HG03439 (cell line): ENCODE results near the gene CREB5.
"Not testable (repeated sequence)": the region's sequence is repeated elsewhere in the genome, so short reads cannot be mapped to it uniquely, and the experiment has no call there.

Experiments
- ATAC-seq: cut with Tn5 transposase; IDR thresholded peaks from one replicate; pipeline ENCODE4 v1.9.1; 2021; ENCODE audit warnings: mild to moderate bottlenecking, moderate library complexity; ENCODE audit not compliant: unreplicated experiment

Gene CREB5

GRCh38 chr7:28799619-28800018 is 387.3 kb downstream of the CREB5 start:
- no peak for ATAC-seq

- ATAC-seq, result no peak
These were observed 387.8 kb downstream of the CREB5 start for GRCh38 chr7:28800150-28800549.

- ATAC-seq, result no peak
These were observed 390.1 kb downstream of the CREB5 start for GRCh38 chr7:28802450-28802849.

- no peak for ATAC-seq
These were observed 391.8 kb downstream of the CREB5 start for GRCh38 chr7:28804157-28804556.

GRCh38 chr7:28804990-28805389 is 392.7 kb downstream of the CREB5 start:
- no peak for ATAC-seq

GRCh38 chr7:28806841-28807240 is 394.5 kb downstream of the CREB5 start:
- ATAC-seq, result no peak

GRCh38 chr7:28807396-28807994 is 395.2 kb downstream of the CREB5 start:
- ATAC-seq, result no peak

GRCh38 chr7:28808796-28809533 is 396.6 kb downstream of the CREB5 start:
- peak; percentile 53 for ATAC-seq

GRCh38 chr7:28811008-28811407 is 398.7 kb downstream of the CREB5 start:
- ATAC-seq, result no peak

GRCh38 chr7:28811701-28812430 is 399.5 kb downstream of the CREB5 start:
- ATAC-seq, result no peak

GRCh38 chr7:28812616-28813015 is 400.3 kb downstream of the CREB5 start:
- no peak for ATAC-seq

- ATAC-seq, result no peak
These were observed 401.1 kb downstream of the CREB5 start for GRCh38 chr7:28813243-28813962.

GRCh38 chr7:28815369-28815927 is 403.1 kb downstream of the CREB5 start:
- peak; percentile 52 for ATAC-seq

- peak; percentile 72 for ATAC-seq
These were observed 403.6 kb downstream of the CREB5 start for GRCh38 chr7:28815928-28816373.

GRCh38 chr7:28818996-28819395 is 406.7 kb downstream of the CREB5 start:
- ATAC-seq, result no peak

- no peak for ATAC-seq
These were observed 411.3 kb downstream of the CREB5 start for GRCh38 chr7:28823582-28823981.

GRCh38 chr7:28825817-28826448 is 413.6 kb downstream of the CREB5 start:
- not testable (repeated sequence) for ATAC-seq

- no peak for ATAC-seq
These were observed 418.5 kb downstream of the CREB5 start for GRCh38 chr7:28830846-28831245.

- no peak for ATAC-seq
These were observed 420.4 kb downstream of the CREB5 start for GRCh38 chr7:28832669-28833068.

- ATAC-seq, result no peak
These were observed 423.5 kb downstream of the CREB5 start for GRCh38 chr7:28835800-28836199.
